Mesothelial cell of epicardium (in vitro differentiated cells): Measurements from ENCODE around the gene DDR1. TPM values are rescaled to one million over a fixed set of nuclear protein-coding genes. Genes with fewer than 3 reads are reported as not detected.

Experiments
- DNase-seq, 2 experiments: peaks; one replicate each; pipeline ENCODE4 v3.0.0; 2021; ENCODE audit warnings: low spot score in 2 of 2; ENCODE audit not compliant: unreplicated experiment in 2 of 2
- H3K27ac Mint-ChIP-seq: 2 replicates; pipeline ENCODE4 v1.8.0; 2021; ENCODE audit warnings: mixed read lengths
- H3K27me3 Mint-ChIP-seq: 2 replicates; pipeline ENCODE4 v1.8.0; 2021; ENCODE audit warnings: low read depth, mixed read lengths
- H3K36me3 Mint-ChIP-seq: 2 replicates; pipeline ENCODE4 v1.8.0; 2021; ENCODE audit warnings: mixed read lengths
- H3K4me1 Mint-ChIP-seq: 2 replicates; pipeline ENCODE4 v1.8.0; 2021; ENCODE audit warnings: mixed read lengths
- H3K4me3 Mint-ChIP-seq: 2 replicates; pipeline ENCODE4 v1.8.0; 2021; ENCODE audit warnings: mild to moderate bottlenecking, moderate library complexity, mixed read lengths
- H3K9me3 Mint-ChIP-seq: 2 replicates; pipeline ENCODE4 v1.8.0; 2021; ENCODE audit warnings: mixed read lengths
- total RNA-seq: library from RNA; stranded (reverse); gene quantifications from 3 replicates; pipeline ENCODE4 v1.2.1, GENCODE V29; 2021
- TF ChIP-seq, protein P1 (sequence below): fragments of 200-600 bp; sonication (generic); IDR thresholded peaks from one replicate; pipeline ENCODE4 v1.5.0; 2021; ENCODE audit warnings: antibody characterized with exemption; ENCODE audit not compliant: unreplicated experiment

DDR1 gene
- total RNA-seq, 1 donor from 2014 or later, result 351 TPM

DNA sequence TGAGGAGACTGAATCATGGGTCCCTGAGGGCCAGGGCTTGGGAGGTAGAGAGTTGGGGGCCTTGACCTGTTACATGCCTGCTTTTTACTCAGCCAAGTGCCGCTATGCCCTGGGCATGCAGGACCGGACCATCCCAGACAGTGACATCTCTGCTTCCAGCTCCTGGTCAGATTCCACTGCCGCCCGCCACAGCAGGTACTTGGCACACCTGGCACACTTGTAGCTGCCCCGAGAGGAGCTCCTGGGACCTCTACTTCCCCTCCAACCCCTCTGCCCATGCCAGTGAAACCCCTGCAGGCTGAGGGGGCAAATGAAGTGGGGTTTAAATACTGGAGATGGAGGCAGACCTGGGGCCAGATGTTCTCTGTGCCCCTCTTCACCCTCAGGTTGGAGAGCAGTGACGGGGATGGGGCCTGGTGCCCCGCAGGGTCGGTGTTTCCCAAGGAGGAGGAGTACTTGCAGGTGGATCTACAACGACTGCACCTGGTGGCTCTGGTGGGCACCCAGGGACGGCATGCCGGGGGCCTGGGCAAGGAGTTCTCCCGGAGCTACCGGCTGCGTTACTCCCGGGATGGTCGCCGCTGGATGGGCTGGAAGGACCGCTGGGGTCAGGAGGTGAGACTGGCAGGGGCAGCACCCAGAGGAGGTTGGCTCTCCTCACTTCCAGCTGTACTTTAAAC, 4.6 kb downstream of the DDR1 start:
- Mint-ChIP-seq H3K36me3 (peaks cover 18% of the 10 kb centered on the region), H3K9me3 (no peaks in the 10 kb centered on the region), H3K4me3 (no peak overlapping the region), H3K27ac (peak overlapping the region; percentile 72), H3K27me3 (no peaks in the 10 kb centered on the region), H3K4me1 (peaks cover 39% of the 10 kb centered on the region)
- no peak for DNase-seq
- TF ChIP-seq, protein P1, sequence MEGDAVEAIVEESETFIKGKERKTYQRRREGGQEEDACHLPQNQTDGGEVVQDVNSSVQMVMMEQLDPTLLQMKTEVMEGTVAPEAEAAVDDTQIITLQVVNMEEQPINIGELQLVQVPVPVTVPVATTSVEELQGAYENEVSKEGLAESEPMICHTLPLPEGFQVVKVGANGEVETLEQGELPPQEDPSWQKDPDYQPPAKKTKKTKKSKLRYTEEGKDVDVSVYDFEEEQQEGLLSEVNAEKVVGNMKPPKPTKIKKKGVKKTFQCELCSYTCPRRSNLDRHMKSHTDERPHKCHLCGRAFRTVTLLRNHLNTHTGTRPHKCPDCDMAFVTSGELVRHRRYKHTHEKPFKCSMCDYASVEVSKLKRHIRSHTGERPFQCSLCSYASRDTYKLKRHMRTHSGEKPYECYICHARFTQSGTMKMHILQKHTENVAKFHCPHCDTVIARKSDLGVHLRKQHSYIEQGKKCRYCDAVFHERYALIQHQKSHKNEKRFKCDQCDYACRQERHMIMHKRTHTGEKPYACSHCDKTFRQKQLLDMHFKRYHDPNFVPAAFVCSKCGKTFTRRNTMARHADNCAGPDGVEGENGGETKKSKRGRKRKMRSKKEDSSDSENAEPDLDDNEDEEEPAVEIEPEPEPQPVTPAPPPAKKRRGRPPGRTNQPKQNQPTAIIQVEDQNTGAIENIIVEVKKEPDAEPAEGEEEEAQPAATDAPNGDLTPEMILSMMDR, result no peak

DNA sequence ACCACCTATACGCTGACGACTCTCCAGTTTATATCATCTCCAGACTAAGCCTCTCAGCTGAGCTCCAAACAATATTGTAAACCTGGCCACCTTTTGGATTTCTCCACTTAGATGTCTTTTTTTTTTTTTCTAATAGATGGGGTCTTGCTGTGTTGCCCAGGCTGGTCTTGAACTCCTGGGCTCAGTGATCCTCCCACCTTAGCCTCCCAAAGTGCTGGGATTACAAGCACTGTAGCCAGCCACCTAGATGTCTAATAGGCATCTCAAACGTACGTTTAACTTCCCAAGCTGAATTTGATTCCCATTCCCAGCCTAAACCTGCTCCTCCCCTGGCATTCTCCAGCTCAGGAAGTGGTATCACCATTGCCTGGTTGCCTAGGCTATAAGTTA, 5.2 kb downstream of the DDR1 start:
- TF ChIP-seq, protein P1, result no peak
- H3K27ac Mint-ChIP-seq, result peak overlapping the region; percentile 66
- H3K36me3 Mint-ChIP-seq, result peaks cover 19% of the 10 kb centered on the region
- H3K4me1 Mint-ChIP-seq, result peaks cover 39% of the 10 kb centered on the region
- H3K9me3 Mint-ChIP-seq, result no peaks in the 10 kb centered on the region
- H3K27me3 Mint-ChIP-seq, result no peaks in the 10 kb centered on the region
- no peak overlapping the region for H3K4me3 Mint-ChIP-seq
- no peak for DNase-seq

DNA sequence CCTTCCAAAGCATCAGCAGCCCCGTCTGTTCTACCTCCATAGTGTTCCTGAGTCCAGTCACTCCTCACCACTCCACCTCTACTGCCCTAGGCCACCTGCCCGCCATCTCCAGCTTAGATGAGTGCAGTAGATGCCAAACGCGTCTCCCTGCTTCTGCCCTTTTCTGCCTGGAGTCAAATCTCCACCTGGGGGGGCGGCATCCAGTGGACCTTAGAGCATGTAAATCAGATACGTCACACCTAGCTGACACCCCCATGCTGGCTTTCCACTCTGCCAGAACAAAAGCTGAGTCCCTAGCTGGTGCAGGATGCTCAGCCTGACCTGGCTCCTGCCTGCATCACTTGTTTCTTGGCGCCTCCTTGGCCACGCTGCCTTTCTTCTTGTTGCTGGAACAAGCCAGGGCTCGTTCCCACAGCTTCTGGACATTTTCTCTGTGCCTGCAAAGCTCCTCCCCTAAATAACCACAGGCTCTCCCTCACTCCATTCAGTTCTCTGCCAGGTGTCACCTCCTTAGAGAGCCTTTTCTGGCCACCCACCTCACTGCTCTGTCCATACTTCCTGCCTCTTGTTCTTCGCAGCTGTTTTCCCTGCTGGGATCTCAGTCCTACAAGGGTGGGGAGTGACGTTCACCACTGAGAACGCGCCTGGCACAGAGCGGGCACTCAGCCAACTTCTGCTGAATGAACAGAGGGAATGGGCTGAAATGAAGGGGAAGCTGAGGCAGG, 5.8 kb downstream of the DDR1 start:
- no peak overlapping the region for H3K4me3 Mint-ChIP-seq
- no peaks in the 10 kb centered on the region for H3K9me3 Mint-ChIP-seq
- H3K27ac Mint-ChIP-seq, result peak overlapping the region; percentile 66
- no peak for DNase-seq
- H3K36me3 Mint-ChIP-seq, result peaks cover 24% of the 10 kb centered on the region
- no peaks in the 10 kb centered on the region for H3K27me3 Mint-ChIP-seq
- H3K4me1 Mint-ChIP-seq, result peaks cover 39% of the 10 kb centered on the region
- TF ChIP-seq, protein P1, result no peak

DNA sequence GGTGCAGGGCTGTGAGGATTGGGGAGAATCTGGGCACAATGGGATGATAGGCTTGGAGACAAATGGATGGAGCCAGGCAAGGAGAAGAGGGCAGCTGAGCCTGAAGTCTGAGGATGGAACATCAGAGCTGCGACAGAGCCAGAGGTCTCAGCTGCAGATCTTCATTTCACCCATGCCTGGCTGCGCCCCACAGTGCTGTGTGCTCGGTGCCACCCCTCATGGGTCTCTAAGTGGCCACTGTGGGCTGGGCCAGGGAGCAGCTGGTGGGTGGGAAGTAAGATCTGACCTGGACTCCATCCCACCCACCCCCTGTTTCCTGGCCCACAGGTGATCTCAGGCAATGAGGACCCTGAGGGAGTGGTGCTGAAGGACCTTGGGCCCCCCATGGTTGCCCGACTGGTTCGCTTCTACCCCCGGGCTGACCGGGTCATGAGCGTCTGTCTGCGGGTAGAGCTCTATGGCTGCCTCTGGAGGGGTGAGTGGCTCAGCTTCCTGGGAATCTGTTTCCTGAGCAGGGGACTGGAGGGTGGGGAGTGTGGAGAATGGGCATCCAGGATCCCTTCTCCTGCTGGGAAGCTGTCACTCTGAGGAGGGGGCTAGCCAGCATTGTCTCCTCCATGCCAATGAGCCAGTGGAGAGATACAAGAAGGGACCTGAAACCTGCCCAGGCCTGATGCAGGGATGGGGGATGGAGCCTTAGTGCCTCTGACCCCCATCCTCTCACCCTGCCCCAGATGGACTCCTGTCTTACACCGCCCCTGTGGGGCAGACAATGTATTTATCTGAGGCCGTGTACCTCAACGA, 6.5 kb downstream of the DDR1 start:
- Mint-ChIP-seq H3K27me3 (no peaks in the 10 kb centered on the region), H3K4me3 (no peak overlapping the region), H3K36me3 (peaks cover 29% of the 10 kb centered on the region), H3K4me1 (peaks cover 33% of the 10 kb centered on the region), H3K27ac (peak overlapping the region; percentile 66), H3K9me3 (no peaks in the 10 kb centered on the region)
- TF ChIP-seq, protein P1, result no peak
- no peak for DNase-seq

DNA sequence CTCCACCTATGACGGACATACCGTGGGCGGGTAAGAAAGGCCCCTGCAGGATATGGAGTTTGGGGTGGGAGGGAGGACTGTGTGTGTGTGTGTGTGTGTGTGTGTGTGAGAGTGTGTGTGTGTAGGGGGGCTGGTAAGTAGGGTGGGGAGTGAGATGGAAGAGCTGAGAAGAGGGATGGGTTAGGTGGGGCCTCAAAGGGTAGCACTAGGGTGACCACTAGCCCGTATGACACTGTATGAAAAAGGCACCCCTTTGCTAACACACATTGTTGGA, 7.1 kb downstream of the DDR1 start:
- no peaks in the 10 kb centered on the region for H3K9me3 Mint-ChIP-seq
- TF ChIP-seq, protein P1, result no peak
- peaks cover 27% of the 10 kb centered on the region for H3K4me1 Mint-ChIP-seq
- no peak overlapping the region for H3K27ac Mint-ChIP-seq
- DNase-seq, result no peak
- no peak overlapping the region for H3K4me3 Mint-ChIP-seq
- H3K36me3 Mint-ChIP-seq, result peaks cover 32% of the 10 kb centered on the region
- no peaks in the 10 kb centered on the region for H3K27me3 Mint-ChIP-seq
